Stimulated activated CD8-positive, alpha-beta memory T cell treated with anti-CD3 and anti-CD28 coated beads, Interleukin-12 subunit alpha, Interleukin-12 subunit beta, amount 100 ng/mL, for 24 hours (primary cell): ENCODE results near the gene PTPRZ1.

Experiments
- DNase-seq: peaks from one replicate; pipeline ENCODE4 v3.0.0-alpha.2; 2020; ENCODE audit errors: extremely low read depth

PTPRZ1 gene

DNA sequence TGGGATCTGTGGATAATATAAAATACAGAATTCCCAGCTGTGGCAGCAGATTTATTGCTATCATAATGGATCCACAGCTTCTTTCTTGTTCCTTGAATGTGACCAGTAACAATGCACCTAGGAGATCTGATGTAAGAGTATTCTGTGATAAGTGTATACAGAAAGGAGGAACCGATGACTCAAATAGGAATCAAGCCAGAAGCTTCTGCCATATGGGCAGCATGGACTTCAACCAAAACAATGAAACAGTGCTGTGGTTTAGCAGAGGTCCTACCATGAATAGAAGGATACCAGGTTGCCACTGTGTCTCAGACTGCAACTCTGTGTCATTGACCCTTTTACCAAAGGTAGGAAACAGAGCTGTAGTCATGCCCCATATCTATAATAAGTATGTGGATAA is 81.8 kb downstream of the PTPRZ1 start:
- DNase-seq: no peak

DNA sequence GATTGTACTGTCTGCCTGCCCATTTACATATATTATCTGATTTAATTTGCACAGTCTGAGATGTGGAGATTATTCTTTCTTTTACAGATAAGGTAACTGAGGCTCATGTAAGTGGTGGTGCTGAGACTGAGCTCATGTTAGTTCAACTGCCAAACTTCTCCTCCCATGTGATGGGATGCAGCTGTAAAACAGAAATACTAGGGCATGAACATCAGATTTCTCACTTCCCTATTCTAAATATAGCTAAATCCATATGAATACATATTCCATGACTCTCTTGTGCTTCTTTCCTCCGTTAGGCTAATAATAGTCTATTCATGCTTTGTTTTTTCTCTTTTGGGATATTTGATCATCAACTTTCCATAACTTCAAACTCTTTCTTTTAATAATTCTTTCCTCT is 84.7 kb downstream of the PTPRZ1 start:
- no peak for DNase-seq

DNA sequence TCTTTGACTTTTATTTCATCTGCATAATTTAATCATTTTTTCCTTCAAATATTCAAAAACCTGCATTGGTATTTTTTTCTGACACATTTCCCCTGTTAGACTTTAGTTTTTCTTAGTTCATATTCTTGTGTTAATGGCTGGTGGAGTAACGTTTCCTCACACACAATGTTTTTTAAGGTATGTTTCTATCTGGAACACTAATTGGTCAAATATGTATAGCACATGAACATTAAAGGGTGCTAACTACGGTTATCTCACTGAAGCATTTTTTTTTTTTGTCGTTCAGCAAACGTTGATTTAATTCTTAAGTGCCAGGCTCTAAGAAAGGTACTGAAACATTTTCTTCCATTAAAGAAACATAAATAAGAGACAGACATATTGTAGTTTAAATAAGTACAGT is 87.7 kb downstream of the PTPRZ1 start:
- no peak for DNase-seq

DNA sequence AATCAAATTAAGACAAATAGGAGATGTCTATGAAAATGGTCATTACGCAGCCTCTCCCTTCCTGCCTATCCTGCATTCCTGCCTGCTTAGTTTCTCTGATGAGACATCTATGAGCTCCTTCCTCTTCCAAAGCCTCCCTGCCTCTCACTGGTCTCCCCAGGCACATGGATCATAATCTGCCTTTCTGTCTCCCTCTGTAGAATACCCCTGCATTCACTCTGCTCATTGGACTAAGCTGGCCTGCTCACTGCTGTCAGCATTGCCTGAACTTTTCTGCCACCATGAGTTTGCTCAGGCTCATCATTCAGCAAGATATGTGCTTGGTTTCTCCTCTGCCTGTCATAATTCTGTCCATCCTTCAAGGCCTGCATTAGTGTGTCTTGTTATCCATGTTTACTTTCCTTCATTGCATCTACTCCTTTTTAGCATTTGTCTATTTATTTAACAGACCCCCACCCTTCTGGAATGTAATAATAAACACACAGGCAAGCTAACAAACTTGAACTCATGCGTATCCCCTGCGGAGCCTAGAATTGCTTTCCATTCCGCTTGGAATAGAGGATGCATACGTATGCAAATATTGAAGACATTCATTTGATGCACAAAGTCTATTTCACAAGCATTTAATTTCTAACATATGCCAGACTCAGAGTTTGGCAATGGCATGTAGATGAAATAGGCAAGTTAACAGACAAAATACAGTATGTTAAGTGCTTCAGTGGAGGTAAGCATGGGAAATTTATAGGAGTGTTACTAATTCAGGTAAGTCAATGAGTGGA is 88.3 kb downstream of the PTPRZ1 start:
- no peak for DNase-seq

GRCh38 chr7:121966276-121966934 is 93.4 kb downstream of the PTPRZ1 start:
- no peak for DNase-seq

GRCh38 chr7:121966935-121967332 is 94.0 kb downstream of the PTPRZ1 start:
- DNase-seq: no peak

- no peak for DNase-seq
Observed at GRCh38 chr7:121985476-121986030, 112.6 kb downstream of the PTPRZ1 start.

- no peak for DNase-seq
Observed at GRCh38 chr7:121992068-121992467, 119.1 kb downstream of the PTPRZ1 start.

DNA sequence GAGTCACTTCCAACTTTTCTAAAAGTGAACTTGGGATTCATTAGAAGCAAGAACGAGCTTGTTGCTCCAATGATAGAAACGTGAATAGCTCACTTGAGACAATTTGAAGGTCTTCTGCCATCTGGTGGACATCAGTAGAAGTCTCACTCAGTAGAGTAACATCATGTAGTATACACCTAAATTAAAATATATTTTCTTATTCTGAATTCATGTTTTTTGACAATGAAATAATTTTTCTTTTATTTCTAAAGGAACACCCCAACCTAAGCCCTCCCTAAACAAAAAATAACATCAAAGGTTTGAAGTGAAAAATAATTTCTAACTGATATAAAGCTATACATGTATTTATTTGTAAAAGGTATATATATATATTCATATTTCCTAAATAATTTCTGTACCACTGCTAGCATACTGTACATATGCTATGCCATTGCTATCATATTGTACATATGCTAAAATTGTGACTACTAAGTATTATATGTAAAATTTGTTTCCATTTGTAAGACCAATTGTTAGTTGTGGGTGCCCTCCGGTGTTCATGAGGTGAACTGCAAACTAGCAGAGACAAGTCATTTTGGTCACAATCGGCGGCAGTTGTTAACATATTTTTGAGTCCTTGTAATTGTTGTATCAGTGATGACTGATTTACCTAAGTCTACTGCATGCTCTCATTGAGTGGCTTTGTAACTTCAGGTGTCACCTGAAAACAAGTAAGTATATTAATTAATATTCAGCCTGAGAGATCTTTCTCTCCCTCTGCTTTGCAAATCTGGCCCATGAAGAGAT is 121.9 kb downstream of the PTPRZ1 start:
- DNase-seq: no peak

GRCh38 chr7:122006687-122007086 is 133.7 kb downstream of the PTPRZ1 start:
- DNase-seq: no peak

DNA sequence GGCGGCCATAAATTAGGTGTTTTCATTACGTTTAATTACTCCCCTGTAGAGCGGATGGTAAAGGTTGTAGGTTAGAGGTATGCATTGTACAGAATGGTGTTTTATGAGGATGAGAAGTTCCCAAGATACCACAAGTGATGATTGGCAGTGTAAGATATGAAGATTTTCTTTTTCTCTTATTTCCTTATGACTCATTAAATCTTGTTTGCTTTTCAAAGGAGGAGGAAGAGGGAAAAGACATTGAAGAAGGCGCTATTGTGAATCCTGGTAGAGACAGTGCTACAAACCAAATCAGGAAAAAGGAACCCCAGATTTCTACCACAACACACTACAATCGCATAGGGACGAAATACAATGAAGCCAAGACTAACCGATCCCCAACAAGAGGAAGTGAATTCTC is 137.2 kb downstream of the PTPRZ1 start:
- no peak for DNase-seq

DNA sequence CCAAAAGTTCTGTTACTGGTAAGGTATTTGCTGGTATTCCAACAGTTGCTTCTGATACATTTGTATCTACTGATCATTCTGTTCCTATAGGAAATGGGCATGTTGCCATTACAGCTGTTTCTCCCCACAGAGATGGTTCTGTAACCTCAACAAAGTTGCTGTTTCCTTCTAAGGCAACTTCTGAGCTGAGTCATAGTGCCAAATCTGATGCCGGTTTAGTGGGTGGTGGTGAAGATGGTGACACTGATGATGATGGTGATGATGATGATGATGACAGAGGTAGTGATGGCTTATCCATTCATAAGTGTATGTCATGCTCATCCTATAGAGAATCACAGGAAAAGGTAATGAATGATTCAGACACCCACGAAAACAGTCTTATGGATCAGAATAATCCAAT is 140.1 kb downstream of the PTPRZ1 start:
- no peak for DNase-seq

DNA sequence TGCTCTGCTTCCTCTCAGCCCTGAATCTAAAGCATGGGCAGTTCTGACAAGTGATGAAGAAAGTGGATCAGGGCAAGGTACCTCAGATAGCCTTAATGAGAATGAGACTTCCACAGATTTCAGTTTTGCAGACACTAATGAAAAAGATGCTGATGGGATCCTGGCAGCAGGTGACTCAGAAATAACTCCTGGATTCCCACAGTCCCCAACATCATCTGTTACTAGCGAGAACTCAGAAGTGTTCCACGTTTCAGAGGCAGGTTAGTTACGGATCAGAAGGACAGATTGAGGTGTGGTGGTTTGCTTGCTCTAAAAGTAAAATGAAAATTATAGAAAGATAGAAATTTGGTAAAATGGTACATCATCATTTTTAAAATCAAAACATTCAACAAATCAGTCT is 140.7 kb downstream of the PTPRZ1 start:
- no peak for DNase-seq

DNA sequence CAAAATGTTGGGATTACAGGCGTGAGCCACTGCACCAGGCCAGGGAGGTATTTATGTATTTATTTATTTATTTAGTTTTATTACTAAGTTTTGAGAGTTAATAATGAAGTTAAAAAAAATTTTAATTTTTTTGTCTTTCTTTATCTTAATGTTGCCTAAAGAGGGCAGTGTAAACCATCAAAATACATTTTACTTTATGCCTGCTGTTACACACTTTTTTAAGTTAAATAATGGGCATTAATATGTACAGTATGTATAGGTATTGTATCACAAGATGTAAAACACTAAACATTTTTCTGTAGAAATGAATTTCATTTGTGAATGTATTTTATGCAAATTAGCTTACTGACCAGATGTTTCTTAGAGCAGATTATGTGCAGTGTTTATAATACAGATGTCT is 141.7 kb downstream of the PTPRZ1 start:
- DNase-seq: no peak

- DNase-seq: no peak
Observed at GRCh38 chr7:122018032-122018431, 145.1 kb downstream of the PTPRZ1 start.

- DNase-seq: no peak
Observed at GRCh38 chr7:122027058-122027457, 154.1 kb downstream of the PTPRZ1 start.

GRCh38 chr7:122033641-122034040 is 160.7 kb downstream of the PTPRZ1 start:
- no peak for DNase-seq

DNA sequence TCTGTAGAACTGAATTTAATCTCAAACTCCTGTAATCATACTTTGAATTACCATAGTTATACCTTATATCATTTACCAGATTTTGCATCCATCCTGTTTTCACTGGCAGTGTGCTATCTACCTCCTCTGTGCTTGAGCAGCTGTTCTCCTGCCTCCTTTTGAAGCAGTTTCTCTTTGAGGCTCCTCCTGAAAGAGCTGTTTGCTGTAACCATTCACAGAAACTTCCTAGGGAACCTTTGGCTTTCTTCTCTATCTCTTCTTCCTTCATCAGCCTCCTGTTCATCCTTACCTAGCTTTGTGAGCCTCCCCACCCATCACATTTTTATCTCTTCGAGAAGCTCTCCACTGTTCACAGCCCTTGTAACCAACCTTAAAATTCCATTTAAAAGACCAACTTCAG is 162.9 kb downstream of the PTPRZ1 start:
- no peak for DNase-seq

GRCh38 chr7:122038134-122038533 is 165.2 kb downstream of the PTPRZ1 start:
- DNase-seq: no peak

DNA sequence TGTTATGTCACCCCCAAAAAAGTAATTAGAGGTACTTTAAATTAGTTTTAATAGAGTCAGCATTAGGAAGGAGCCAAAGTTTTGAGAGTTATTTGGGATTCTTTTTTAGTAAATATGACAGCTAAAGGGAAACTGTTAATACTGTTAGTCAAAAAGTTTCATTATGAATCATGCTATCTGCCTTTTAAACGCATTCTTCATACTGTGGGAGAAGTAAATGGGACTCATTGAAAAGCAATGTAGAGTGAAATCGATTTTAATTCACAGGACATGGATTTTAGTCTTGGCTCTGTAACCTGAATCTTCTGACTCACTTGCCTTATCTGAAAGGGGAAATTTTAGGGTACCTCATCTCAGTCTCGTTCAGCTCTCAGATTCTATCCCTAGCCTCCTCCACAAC is 165.9 kb downstream of the PTPRZ1 start:
- DNase-seq: no peak

GRCh38 chr7:122040147-122040546 is 167.2 kb downstream of the PTPRZ1 start:
- DNase-seq: no peak

GRCh38 chr7:122046402-122046801 is 173.4 kb downstream of the PTPRZ1 start:
- DNase-seq: no peak
